Measurements from ENCODE around the gene SPATA12.

- TF ChIP-seq CTCF (IDR thresholded peaks at IDR 0.05), result no peak
- no peak for TF ChIP-seq POLR2A (IDR thresholded peaks at IDR 0.05)
- no peak for TF ChIP-seq EP300 (IDR thresholded peaks at IDR 0.05)
- no peak for TF ChIP-seq POLR2AphosphoS5 (IDR thresholded peaks at IDR 0.05)
Observed at GRCh38 chr3:57064001-57064400, 3.5 kb downstream of the SPATA12 start.

Data from sigmoid colon (tissue), 4 donors.